HepG2 (cell line): ENCODE results near the gene SATB1. TPM values are rescaled to one million over a fixed set of nuclear protein-coding genes. Genes with fewer than 3 reads are reported as not detected.

Experiments
- ATAC-seq: fragments of 200-7000 bp; cut with Tn5 transposase; 3 replicates; pipeline ENCODE4 v1.9.1; 2020; ENCODE audit warnings: mild to moderate bottlenecking, moderate library complexity
- BruUV-seq: library from RNA; stranded (reverse); fragments of 400-500 nt; replicated peaks from 2 replicates; lab custom pipeline; 2021; lab: Mats Ljungman, UMichigan
- CTCF ChIA-PET: fragments of 300-600 bp; formaldehyde crosslinking; extraction: SDS; loops from one replicate; lab custom pipeline; 2021; ENCODE audit warnings: low total read pairs, inconsistent platforms, low intra/inter-chr PET ratio; lab: Yijun Ruan, JAX
- POLR2A ChIA-PET: fragments of 350-600 bp; sonication (Branson Sonifier 250); formaldehyde crosslinking; loops from one replicate; lab custom pipeline; 2020; ENCODE audit warnings: antibody characterized with exemption, inconsistent platforms; lab: Yijun Ruan, JAX
- DNase-seq: peaks from one replicate; pipeline ENCODE4 v3.0.0-alpha.2; 2015; ENCODE audit warnings: low spot score
- FAIRE-seq: peaks from 3 replicates; lab custom pipeline; 2011; peaks lifted over from hg19 to GRCh38; lab: Jason Lieb, UNC
- H2AFZ ChIP-seq: one replicate; pipeline ENCODE4 v1.6.1; 2011; ENCODE audit warnings: low read length, inconsistent platforms
- H3K27ac ChIP-seq: fragments of 300-600 bp; 3 replicates; pipeline ENCODE4 v1.8.0; 2011; ENCODE audit warnings: mixed run types, mild to moderate bottlenecking, mixed read lengths, low read length, inconsistent platforms; ENCODE audit not compliant: insufficient read depth; ENCODE audit errors: extremely low read length
- H3K27me3 ChIP-seq, 2 experiments: fragments of 200-600 bp in 1 of 2; 2 replicates in 1 of 2; 3 replicates in 1 of 2; pipeline versions ENCODE4 v1.6.0 to v1.8.0; 2011; ENCODE audit warnings: low read length in 2 of 2, mild to moderate bottlenecking in 2 of 2, moderate library complexity in 2 of 2, inconsistent platforms in 1 of 2; ENCODE audit not compliant: insufficient read depth in 2 of 2, control insufficient read depth in 1 of 2
- H3K36me3 ChIP-seq, 2 experiments: fragments of 200-600 bp in 1 of 2; replicated peaks in 1 of 2; 2 replicates in 1 of 2; 3 replicates in 1 of 2; pipeline versions ENCODE4 v1.5.1 to v1.8.0; 2011; ENCODE audit warnings: low read length in 2 of 2, inconsistent platforms in 1 of 2; ENCODE audit not compliant: insufficient read depth in 2 of 2, control insufficient read depth in 1 of 2
- H3K4me1 ChIP-seq: 2 replicates; pipeline ENCODE4 v1.5.1; 2012; ENCODE audit warnings: low read length, inconsistent platforms; ENCODE audit not compliant: insufficient read depth
- H3K4me2 ChIP-seq: 2 replicates; pipeline ENCODE4 v1.6.0; 2011; ENCODE audit warnings: low read depth, low read length, inconsistent platforms
- H3K4me3 ChIP-seq, 3 experiments: fragments of 200-600 bp in 1 of 3; sonication (generic), shearing (Covaris generic) in 1 of 3; replicated peaks in 1 of 3; 2 replicates each; pipeline ENCODE4 v1.5.1; 2011 to 2016; ENCODE audit warnings: low read length in 3 of 3, inconsistent platforms in 2 of 3, low read depth in 2 of 3, mild to moderate bottlenecking in 2 of 3, control low read depth in 1 of 3, mixed read lengths in 1 of 3; ENCODE audit not compliant: insufficient read depth in 1 of 3
- H3K79me2 ChIP-seq: one replicate; pipeline ENCODE4 v1.6.1; 2011; ENCODE audit warnings: low read length, inconsistent platforms; ENCODE audit not compliant: insufficient read depth
- H3K9ac ChIP-seq: 2 replicates; pipeline ENCODE4 v1.6.0; 2011; ENCODE audit warnings: mild to moderate bottlenecking, low read depth, low read length, inconsistent platforms; ENCODE audit not compliant: insufficient read depth
- H3K9me3 ChIP-seq: 2 replicates; pipeline ENCODE4 v1.5.1; 2012; ENCODE audit warnings: mild to moderate bottlenecking, low read length
- H4K20me1 ChIP-seq: 2 replicates; pipeline ENCODE4 v1.6.0; 2011; ENCODE audit warnings: inconsistent platforms, mild to moderate bottlenecking, low read length, moderate library complexity; ENCODE audit not compliant: insufficient read depth
- FOXO4 ChIP-seq: sonication (generic); formaldehyde crosslinking; conservative IDR thresholded peaks from 2 replicates; pipeline ENCODE4 v1.8.1; 2023; ENCODE audit warnings: missing genetic modification reagents
- HES4 ChIP-seq: sonication (generic); formaldehyde crosslinking; IDR thresholded peaks from 2 replicates; pipeline ENCODE4 v1.9.0; 2021; ENCODE audit warnings: mild to moderate bottlenecking, missing genetic modification reagents, borderline replicate concordance
- KAT8 ChIP-seq: IDR thresholded peaks from 2 replicates; pipeline ENCODE4 v1.6.1; 2016; ENCODE audit warnings: missing genetic modification reagents, missing compliant biosample characterization
- MATR3 ChIP-seq: sonication (generic); formaldehyde crosslinking; IDR thresholded peaks from 2 replicates; pipeline ENCODE4 v1.4.0; 2020; ENCODE audit warnings: missing genetic modification reagents
- MAX ChIP-seq: IDR thresholded peaks from 2 replicates; pipeline ENCODE4 v1.6.1; 2012; ENCODE audit warnings: inconsistent platforms
- MEIS1 ChIP-seq: sonication (generic); formaldehyde crosslinking; IDR thresholded peaks from 2 replicates; pipeline ENCODE4 v1.9.0; 2021; ENCODE audit warnings: mild to moderate bottlenecking, missing genetic modification reagents, moderate library complexity, borderline replicate concordance
- YY1 ChIP-seq: IDR thresholded peaks from 2 replicates; pipeline ENCODE4 v1.6.1; 2011; ENCODE audit warnings: low read length, low read depth, moderate library complexity, mild to moderate bottlenecking; ENCODE audit not compliant: insufficient read depth, insufficient replicate concordance
- ZBTB44 ChIP-seq: sonication (generic); formaldehyde crosslinking; IDR thresholded peaks from 2 replicates; pipeline ENCODE4 v1.4.0; 2020; ENCODE audit warnings: missing genetic modification reagents
- ZFP36 ChIP-seq: fragments of 150-350 bp; IDR thresholded peaks from 2 replicates; pipeline ENCODE4 v1.6.1; 2018; ENCODE audit warnings: borderline replicate concordance, low read length, low read depth; ENCODE audit not compliant: partially characterized antibody
- ZNF354B ChIP-seq: sonication (generic); formaldehyde crosslinking; IDR thresholded peaks from 2 replicates; pipeline ENCODE4 v1.8.0; 2022; ENCODE audit warnings: mild to moderate bottlenecking, missing genetic modification reagents
- ZSCAN5A ChIP-seq: sonication (generic); formaldehyde crosslinking; IDR thresholded peaks from 2 replicates; pipeline ENCODE4 v1.8.0; 2022; ENCODE audit warnings: mild to moderate bottlenecking, missing genetic modification reagents, borderline replicate concordance
- WGBS: methylation state at CpG from one replicate; pipeline ENCODE4 v1.1.6; 2017; ENCODE audit warnings: low lambda C conversion rate; 5-methylcytosine and 5-hydroxymethylcytosine counted together
- in situ Hi-C: cut with HindIII; loops from 2 replicates; pipeline ENCODE4 v1.10.0; 2017; ENCODE audit warnings: low pct_unique_long_range_greater_than_20kb; ENCODE audit not compliant: extremely low pct_ligation_motif_present
- intact Hi-C: fragments of 100-400 bp; cut with micrococcal nuclease; formaldehyde crosslinking; loops from one replicate; pipeline ENCODE4 v1.10.0; 2022; ENCODE audit not compliant: unreplicated experiment
- polyA plus RNA-seq, 8 experiments: library from polyadenylated mRNA; depleted of rRNA in 3 of 8; stranded (reverse) in 7 of 8; unstranded in 1 of 8; fragments of >200 nt; fragmentation: Illumina TruSeq in 4 of 8; extraction: Trizol in 4 of 8; gene quantifications; 2 replicates each; pipeline versions ENCODE4 v1.2.1 to v1.2.3, GENCODE V29; 2011 to 2016; ENCODE audit warnings: low read depth in 4 of 8, missing spikeins in 1 of 8, mixed read lengths in 1 of 8; ENCODE audit not compliant: insufficient read depth in 1 of 8
- total RNA-seq, 5 experiments: library from RNA; depleted of rRNA; stranded (reverse); fragments of >200 nt; fragmentation: Illumina TruSeq; extraction: Trizol; gene quantifications; 2 replicates each; pipeline ENCODE4 v1.2.3, GENCODE V29; 2016; ENCODE audit warnings: low read depth in 1 of 5
- TF ChIP-seq, protein P1 (sequence below): sonication (generic); formaldehyde crosslinking; IDR thresholded peaks from 2 replicates; pipeline ENCODE4 v1.4.0; 2020; ENCODE audit warnings: missing genetic modification reagents
- TF ChIP-seq, protein P2 (sequence below): sonication (generic); formaldehyde crosslinking; IDR thresholded peaks from 2 replicates; pipeline ENCODE4 v1.4.0; 2020; ENCODE audit warnings: mild to moderate bottlenecking, missing genetic modification reagents

SATB1 gene
- total and polyA plus RNA-seq, 2 of the 13 experiments (the other 11 are each of a cell fraction or from before 2014, with no cell fraction given), result 0.03 TPM; not detected in 1

DNA sequence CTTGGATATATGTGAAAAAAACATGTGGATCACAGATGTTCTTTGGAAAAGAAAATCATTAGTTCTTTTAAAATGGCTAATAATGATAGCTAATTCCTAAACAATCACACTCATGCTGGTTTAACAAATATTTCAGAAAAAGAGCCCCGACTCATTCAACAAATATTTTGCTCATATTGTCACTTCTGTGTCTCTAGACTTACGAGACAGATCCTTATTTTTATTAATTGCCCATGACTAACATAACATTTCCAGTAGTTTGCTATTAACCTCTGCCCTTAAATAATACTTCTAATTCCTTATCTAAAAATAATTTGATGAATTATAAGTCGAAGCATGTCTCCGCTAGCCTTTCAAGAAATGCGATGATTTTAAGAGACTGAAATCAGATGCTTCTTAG is 70.4 kb downstream of the SATB1 start (continued):
- no peak for TF ChIP-seq FOXO4 (CRISPR knock-in tag)
- no peak for TF ChIP-seq MATR3 (CRISPR knock-in tag)
- no peak for TF ChIP-seq ZSCAN5A (CRISPR knock-in tag)

DNA sequence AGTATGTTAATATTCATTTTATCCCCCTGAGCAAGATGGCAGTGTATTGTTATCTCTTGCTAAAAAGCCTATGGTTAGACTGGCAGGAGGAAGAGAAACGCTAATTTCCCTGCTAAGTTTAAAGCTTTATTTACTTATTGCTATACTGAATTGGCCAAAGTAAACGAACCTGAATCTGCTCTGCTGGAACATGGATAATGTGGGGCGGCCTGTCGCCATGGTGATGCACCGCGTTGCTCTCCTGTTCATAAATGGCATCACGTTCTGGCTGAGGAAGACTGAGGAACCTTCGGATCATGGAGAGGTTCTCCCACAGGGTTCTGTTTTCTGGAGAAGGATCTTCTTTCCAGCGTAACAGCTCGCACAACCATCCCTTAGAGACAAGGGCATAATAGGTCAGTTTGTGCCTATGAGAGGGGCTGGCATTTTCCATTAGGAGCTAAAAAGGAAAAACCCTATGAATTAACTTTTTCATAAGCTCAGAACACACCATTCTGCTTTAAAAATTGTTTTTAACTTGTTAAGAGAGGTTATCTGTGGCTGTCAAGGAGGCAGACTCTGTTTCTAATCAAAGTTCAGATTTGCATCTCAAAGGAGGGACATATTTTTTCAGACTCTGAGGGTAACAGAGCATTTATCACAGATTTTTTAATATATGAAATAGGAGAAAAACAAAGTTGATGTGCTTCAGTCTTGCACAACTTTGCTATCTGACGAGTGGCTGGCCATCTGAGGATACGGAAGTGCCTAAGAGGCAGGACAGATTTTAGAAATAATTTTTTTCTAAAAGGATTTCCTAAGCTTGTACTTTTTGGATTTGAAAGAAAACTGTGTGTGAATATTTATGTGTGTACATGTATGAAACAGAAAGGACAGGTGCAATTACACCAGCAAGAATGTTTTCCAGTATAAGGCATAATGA is 73.1 kb downstream of the SATB1 start:
- no peak overlapping the region for H3K4me2 ChIP-seq
- ChIA-PET POLR2A (no interaction called here), CTCF (no interaction called here)
- TF ChIP-seq HES4 (CRISPR knock-in tag) (no peak), ZFP36 (no peak), ZBTB44 (CRISPR knock-in tag) (no peak), MAX (no peak), MEIS1 (CRISPR knock-in tag) (no peak), YY1 (no peak), ZNF354B (CRISPR knock-in tag) (no peak), KAT8 (CRISPR knock-in tag) (no peak)
- TF ChIP-seq, protein P1, sequence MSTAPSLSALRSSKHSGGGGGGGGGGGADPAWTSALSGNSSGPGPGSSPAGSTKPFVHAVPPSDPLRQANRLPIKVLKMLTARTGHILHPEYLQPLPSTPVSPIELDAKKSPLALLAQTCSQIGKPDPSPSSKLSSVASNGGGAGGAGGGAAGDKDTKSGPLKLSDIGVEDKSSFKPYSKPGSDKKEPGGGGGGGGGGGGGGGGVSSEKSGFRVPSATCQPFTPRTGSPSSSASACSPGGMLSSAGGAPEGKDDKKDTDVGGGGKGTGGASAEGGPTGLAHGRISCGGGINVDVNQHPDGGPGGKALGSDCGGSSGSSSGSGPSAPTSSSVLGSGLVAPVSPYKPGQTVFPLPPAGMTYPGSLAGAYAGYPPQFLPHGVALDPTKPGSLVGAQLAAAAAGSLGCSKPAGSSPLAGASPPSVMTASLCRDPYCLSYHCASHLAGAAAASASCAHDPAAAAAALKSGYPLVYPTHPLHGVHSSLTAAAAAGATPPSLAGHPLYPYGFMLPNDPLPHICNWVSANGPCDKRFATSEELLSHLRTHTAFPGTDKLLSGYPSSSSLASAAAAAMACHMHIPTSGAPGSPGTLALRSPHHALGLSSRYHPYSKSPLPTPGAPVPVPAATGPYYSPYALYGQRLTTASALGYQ, result no peak
- TF ChIP-seq, protein P2, sequence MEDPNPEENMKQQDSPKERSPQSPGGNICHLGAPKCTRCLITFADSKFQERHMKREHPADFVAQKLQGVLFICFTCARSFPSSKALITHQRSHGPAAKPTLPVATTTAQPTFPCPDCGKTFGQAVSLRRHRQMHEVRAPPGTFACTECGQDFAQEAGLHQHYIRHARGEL, result no peak

More for the DNA sequence above, 73.1 kb downstream of the SATB1 start:
- Histone ChIP-seq H3K9me3 (no peaks in the 10 kb centered on the region), H3K4me1 (no peaks in the 10 kb centered on the region), H2AFZ (no peak overlapping the region), H4K20me1 (no peaks in the 10 kb centered on the region), H3K9ac (no peak overlapping the region), H3K27ac (no peak overlapping the region), H3K4me3 (no peak overlapping the region), H3K36me3 (no peaks in the 10 kb centered on the region), H3K79me2 (no peaks in the 10 kb centered on the region), H3K27me3 (peaks cover 0 to 13% of the 10 kb centered on the region in 2 experiments; a peak in 1 of 5 replicates)
- FAIRE-seq (no peak), DNase-seq (no peak), ATAC-seq (no peak)
- BruUV-seq, result no TSS peak
- in situ Hi-C loops, result no loop called here
- 20% methylated on average over 12 of the region's 12 CpGs for WGBS
- intact Hi-C loops, result no loop called here
